Gastrocnemius medialis (tissue), 4 donors: Measurements from ENCODE around the gene DAPL1. TPM values are rescaled to one million over a fixed set of nuclear protein-coding genes. Genes with fewer than 3 reads are reported as not detected.

Experiments used
- ATAC-seq, 2 donors: fragments of 150-250 bp; one replicate each; pipeline ENCODE4 v1.9.1; 2016
- DNase-seq, 2 donors: peaks; one replicate each; pipeline ENCODE4 v3.0.0-alpha.2; 2019
- H3K27ac ChIP-seq, 4 donors: fragments of 200-600 bp; sonication (generic); 1 replicate in 1 of 4; 2 replicates in 3 of 4; pipeline ENCODE4 v1.5.1; 2016 to 2018; ENCODE audit warnings: mild to moderate bottlenecking in 2 of 4, moderate library complexity in 1 of 4
- H3K27me3 ChIP-seq, 3 donors: fragments of 200-600 bp; sonication (generic) in 2 of 3; 1 replicate in 1 of 3; 2 replicates in 2 of 3; pipeline versions ENCODE4 v1.5.1 to v1.6.0; 2016 to 2019; ENCODE audit warnings: mild to moderate bottlenecking in 1 of 3, moderate library complexity in 1 of 3
- H3K36me3 ChIP-seq, 2 donors: fragments of 200-600 bp; sonication (generic) in 1 of 2; one replicate each; pipeline ENCODE4 v1.5.1; 2017 to 2018
- H3K4me1 ChIP-seq, 2 donors: fragments of 200-600 bp; sonication (generic) in 1 of 2; one replicate each; pipeline ENCODE4 v1.5.1; 2016 to 2017; ENCODE audit warnings: mild to moderate bottlenecking in 2 of 2
- H3K4me3 ChIP-seq, 4 donors: fragments of 200-600 bp; sonication (generic) in 3 of 4; 1 replicate in 1 of 4; 2 replicates in 3 of 4; pipeline ENCODE4 v1.5.1; 2016 to 2019; ENCODE audit warnings: mild to moderate bottlenecking in 2 of 4
- H3K9me3 ChIP-seq, 3 donors: fragments of 200-600 bp; sonication (generic) in 2 of 3; 1 replicate in 1 of 3; 2 replicates in 2 of 3; pipeline ENCODE4 v1.5.1; 2016 to 2019
- CTCF ChIP-seq, 5 experiments: fragments of 450-650 bp in 3 of 5; fragments of 200-600 bp in 2 of 5; sonication (generic) in 2 of 5; IDR thresholded peaks in 4 of 5; conservative IDR thresholded peaks in 1 of 5; 1 replicate in 4 of 5; 2 replicates in 1 of 5; pipeline ENCODE4 v1.5.1; 2016 to 2019; ENCODE audit warnings: antibody characterized with exemption in 5 of 5, mild to moderate bottlenecking in 3 of 5, moderate library complexity in 3 of 5
- POLR2A ChIP-seq, 2 donors: fragments of 450-650 bp; IDR thresholded peaks; one replicate each; pipeline ENCODE4 v1.6.1; 2017; ENCODE audit warnings: antibody characterized with exemption in 2 of 2, mild to moderate bottlenecking in 2 of 2, moderate library complexity in 2 of 2
- in situ Hi-C, 4 donors: fragments of 200-750 bp; cut with MboI; loops; one replicate each; pipeline versions ENCODE4 v1.15.0 to v1.8.0; 2017; ENCODE audit warnings: low sequenced_read_pairs in 4 of 4
- intact Hi-C: fragments of 100-400 bp; cut with DNase I; formaldehyde crosslinking; loops from one replicate; pipeline ENCODE4 v1.15.1; 2023; ENCODE audit warnings: low total_unique reads
- total RNA-seq, 4 donors: library from RNA; depleted of rRNA; stranded (reverse); fragments of >200 nt; gene quantifications; one replicate each; pipeline versions ENCODE4 v1.1.0 to v1.2.3, GENCODE V29; 2016

The DAPL1 gene
- total RNA-seq, 4 donors from 2014 or later, result not detected

GRCh38 chr2:158750458-158751125 is 44.5 kb upstream of the DAPL1 start:
- in situ Hi-C loops, result loop anchor here in 1 of 4 donors (10.0 kb wide), 1 partner anchor 716 kb away; no protein-coding TSS in a partner anchor
- H3K4me1 ChIP-seq, result peaks cover 4% of the 10 kb centered on the region in 2 donors
- DNase-seq, result no peak
- H3K27ac ChIP-seq, result no peak overlapping the region
- intact Hi-C loops, result loop anchor here (5.0 kb wide), 1 partner anchor 293 kb away; the partner anchor contains the start of genes CCDC148 and PKP4
- no peaks in the 10 kb centered on the region for H3K9me3 ChIP-seq
- H3K36me3 ChIP-seq, result no peaks in the 10 kb centered on the region
- no peak overlapping the region for H3K4me3 ChIP-seq
- no peak for ATAC-seq
- TF ChIP-seq CTCF (IDR thresholded peaks at IDR 0.05 in 4 of 5, conservative IDR thresholded peaks at IDR 0.05 in 1 of 5) (no peak), POLR2A (IDR thresholded peaks at IDR 0.05) (no peak)
- no peaks in the 10 kb centered on the region for H3K27me3 ChIP-seq

DNA sequence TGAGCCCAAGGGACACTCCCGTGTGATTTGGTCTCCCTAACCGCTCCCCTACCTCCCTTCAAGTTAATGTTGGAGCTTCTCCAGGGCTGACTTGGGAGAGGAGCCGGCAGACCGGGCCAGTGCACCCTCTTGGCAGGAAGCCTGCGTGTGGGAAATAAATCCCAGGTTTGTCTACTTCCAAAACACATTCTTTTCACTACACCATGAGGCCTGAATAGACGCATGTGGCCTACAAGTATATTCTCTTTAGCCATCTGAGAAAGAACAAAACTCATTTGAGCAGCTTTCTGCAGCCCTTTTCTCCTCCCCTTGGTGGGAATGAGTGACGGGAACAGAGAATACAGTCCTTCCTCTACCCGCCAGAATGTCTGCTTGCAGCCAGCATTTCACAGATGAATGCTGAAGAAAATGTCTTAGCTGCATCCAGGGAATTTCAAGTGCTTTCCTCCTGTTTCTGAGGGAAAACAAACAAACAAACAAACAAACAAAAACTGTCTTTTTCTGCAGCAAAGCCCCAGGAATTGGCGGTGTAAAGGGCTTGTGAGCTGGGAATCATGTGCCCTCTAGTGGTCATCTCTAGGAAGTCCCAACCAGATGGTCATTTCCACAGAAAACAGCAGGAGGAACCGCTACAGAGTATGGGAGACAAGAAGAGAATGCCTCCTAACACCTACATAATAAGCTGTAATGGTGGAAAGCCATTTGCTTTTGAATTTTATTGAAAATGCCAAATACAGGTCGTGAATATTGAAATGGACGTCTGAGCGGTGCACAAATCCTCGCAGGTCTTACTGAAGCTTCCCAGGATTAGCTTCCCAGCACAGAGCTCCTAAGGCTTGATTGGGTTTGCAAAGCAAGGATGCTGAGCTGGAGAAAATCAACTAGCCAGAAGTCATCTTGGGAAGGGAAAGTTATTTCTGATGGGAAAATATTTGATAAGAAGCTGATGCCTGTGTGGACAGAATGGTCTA is 41.2 kb upstream of the DAPL1 start:
- Histone ChIP-seq H3K4me1 (peaks cover 4% of the 10 kb centered on the region in 2 donors), H3K36me3 (no peaks in the 10 kb centered on the region), H3K4me3 (peak overlapping the region; percentile 37 to 46 (median 42)), H3K9me3 (no peaks in the 10 kb centered on the region), H3K27me3 (no peaks in the 10 kb centered on the region), H3K27ac (no peak overlapping the region)
- TF ChIP-seq CTCF (IDR thresholded peaks at IDR 0.05 in 4 of 5, conservative IDR thresholded peaks at IDR 0.05 in 1 of 5) (peak; percentile 74 to 89 (median 77)), POLR2A (IDR thresholded peaks at IDR 0.05) (no peak)
- intact Hi-C loops (loop anchor here (2.0 to 5.0 kb wide), 2 partner anchors 297 to 729 kb away; partner anchors contain the start of genes CCDC148 and PKP4), in situ Hi-C loops (loop anchor here in 1 of 4 donors (10.0 kb wide), 1 partner anchor 719 kb away; no protein-coding TSS in a partner anchor)
- ATAC-seq (peak; percentile 88 to 91), DNase-seq (no peak)

DNA sequence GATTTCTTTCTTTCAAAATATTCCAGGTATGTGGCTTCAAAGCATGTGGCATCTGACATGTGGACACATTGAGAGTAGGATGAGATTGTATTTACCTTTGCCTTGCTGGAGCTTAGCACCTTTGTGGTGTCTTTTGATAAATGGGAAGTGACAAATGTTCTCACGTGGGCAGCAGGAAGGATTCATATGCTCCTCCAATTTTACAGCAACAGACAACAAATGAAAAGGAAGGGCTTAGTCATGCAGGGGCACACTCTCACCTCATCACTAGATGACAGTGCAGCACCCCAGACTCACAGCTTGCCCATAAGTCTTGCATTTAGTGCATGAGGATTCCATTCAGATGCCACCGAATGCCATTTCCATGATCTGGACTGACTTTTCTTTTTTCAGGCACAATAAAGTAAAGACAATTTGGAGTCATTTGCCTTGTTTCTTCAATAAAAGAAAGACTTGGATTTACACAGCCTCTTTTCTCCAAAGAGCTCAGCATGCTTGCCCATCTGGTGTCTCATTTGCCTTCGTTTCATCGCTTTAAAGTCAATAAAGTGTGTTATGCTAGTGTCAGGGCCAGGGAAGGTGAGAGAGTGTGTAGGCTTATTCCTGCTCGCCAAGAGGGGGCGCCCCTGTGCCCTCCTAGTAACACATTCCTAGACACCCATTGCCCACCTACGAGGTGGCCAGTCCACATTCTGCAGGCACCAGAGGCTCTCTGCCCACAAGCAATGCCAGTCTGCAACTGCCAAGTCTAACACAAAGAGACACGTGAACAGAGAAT is 39.6 kb upstream of the DAPL1 start:
- no peak overlapping the region for H3K27ac ChIP-seq
- H3K4me3 ChIP-seq, result no peak overlapping the region
- in situ Hi-C loops (loop anchor here in 1 of 4 donors (10.0 kb wide), 1 partner anchor 721 kb away; no protein-coding TSS in a partner anchor), intact Hi-C loops (loop anchor here (2.0 kb wide), 1 partner anchor 731 kb away; no protein-coding TSS in a partner anchor)
- TF ChIP-seq POLR2A (IDR thresholded peaks at IDR 0.05), result no peak
- no peak for TF ChIP-seq CTCF (IDR thresholded peaks at IDR 0.05 in 4 of 5, conservative IDR thresholded peaks at IDR 0.05 in 1 of 5)
- H3K9me3 ChIP-seq, result no peaks in the 10 kb centered on the region
- DNase-seq (no peak), ATAC-seq (no peak)
- H3K4me1 ChIP-seq, result peaks cover 4% of the 10 kb centered on the region in 2 donors
- no peaks in the 10 kb centered on the region for H3K27me3 ChIP-seq
- no peaks in the 10 kb centered on the region for H3K36me3 ChIP-seq

- peaks cover 4% of the 10 kb centered on the region in 2 donors for H3K4me1 ChIP-seq
- H3K27ac ChIP-seq, result no peak overlapping the region
- no peaks in the 10 kb centered on the region for H3K9me3 ChIP-seq
- no peaks in the 10 kb centered on the region for H3K27me3 ChIP-seq
- TF ChIP-seq CTCF (IDR thresholded peaks at IDR 0.05 in 4 of 5, conservative IDR thresholded peaks at IDR 0.05 in 1 of 5) (no peak), POLR2A (IDR thresholded peaks at IDR 0.05) (no peak)
- intact Hi-C loops, result no loop called here
- no peak for DNase-seq
- H3K36me3 ChIP-seq, result no peaks in the 10 kb centered on the region
- H3K4me3 ChIP-seq, result no peak overlapping the region
- ATAC-seq, result no peak
- in situ Hi-C loops, result loop anchor here in 1 of 4 donors (10.0 kb wide), 1 partner anchor 722 kb away; no protein-coding TSS in a partner anchor
Measured at GRCh38 chr2:158756331-158756730, 38.8 kb upstream of the DAPL1 start.
